CD4-positive, alpha-beta T cell (primary cell): ENCODE results near the gene WIPI1. TPM values are rescaled to one million over a fixed set of nuclear protein-coding genes. Genes with fewer than 3 reads are reported as not detected.

Experiments used
- ATAC-seq: fragments of 200-7000 bp; cut with Tn5 transposase; one replicate; pipeline ENCODE4 v1.10.0; 2022; ENCODE audit warnings: mild to moderate bottlenecking; ENCODE audit not compliant: poor library complexity
- CTCF ChIA-PET: fragments of 350-600 bp; sonication (Branson Sonifier 250); formaldehyde crosslinking; loops from one replicate; lab custom pipeline; 2021; ENCODE audit warnings: antibody characterized with exemption, inconsistent platforms; lab: Charles Lee
- POLR2A ChIA-PET: fragments of 350-600 bp; sonication (Branson Sonifier 250); formaldehyde crosslinking; loops from one replicate; lab custom pipeline; 2021; ENCODE audit warnings: antibody characterized with exemption, inconsistent platforms; lab: Charles Lee
- DNase-seq, 14 experiments: peaks; one replicate each; pipeline ENCODE4 v3.0.0-alpha.2; 2013 to 2020; ENCODE audit warnings: mixed read lengths in 2 of 14
- H3K27ac ChIP-seq, 2 donors: one replicate each; pipeline versions ENCODE4 v1.5.1 to v1.7.0; 2013; ENCODE audit warnings: low read length in 2 of 2, low read depth in 1 of 2, mild to moderate bottlenecking in 1 of 2
- H3K27me3 ChIP-seq, 2 experiments: 1 replicate in 1 of 2; 2 replicates in 1 of 2; pipeline versions ENCODE4 v1.6.1 to v1.7.0; 2013; ENCODE audit warnings: low read length in 2 of 2, control low read depth in 1 of 2, mild to moderate bottlenecking in 1 of 2, moderate library complexity in 1 of 2; ENCODE audit not compliant: insufficient read depth in 2 of 2, control insufficient read depth in 1 of 2
- H3K36me3 ChIP-seq: one replicate; pipeline ENCODE4 v1.6.1; 2013; ENCODE audit warnings: low read length, control low read depth; ENCODE audit not compliant: insufficient read depth
- H3K4me1 ChIP-seq: one replicate; pipeline ENCODE4 v1.6.1; 2013; ENCODE audit warnings: low read length, control low read depth; ENCODE audit not compliant: insufficient read depth
- H3K4me3 ChIP-seq: one replicate; pipeline ENCODE4 v1.5.1; 2013; ENCODE audit warnings: mild to moderate bottlenecking, low read length, moderate library complexity
- H3K9me3 ChIP-seq, 2 experiments: 1 replicate in 1 of 2; 2 replicates in 1 of 2; pipeline versions ENCODE4 v1.6.1 to v1.7.0; 2013; ENCODE audit warnings: low read length in 2 of 2, mild to moderate bottlenecking in 2 of 2, control low read depth in 1 of 2, moderate library complexity in 1 of 2; ENCODE audit not compliant: control insufficient read depth in 1 of 2, insufficient read depth in 1 of 2
- H3K27ac Mint-ChIP-seq: one replicate; pipeline ENCODE4 v1.8.0; 2020; ENCODE audit warnings: mixed read lengths
- H3K27me3 Mint-ChIP-seq: one replicate; pipeline ENCODE4 v1.8.0; 2021; ENCODE audit warnings: mixed read lengths
- H3K36me3 Mint-ChIP-seq: one replicate; pipeline ENCODE4 v1.8.0; 2021; ENCODE audit warnings: low read depth, mixed read lengths
- H3K4me1 Mint-ChIP-seq: one replicate; pipeline ENCODE4 v1.8.0; 2021; ENCODE audit warnings: low read depth, mixed read lengths
- H3K4me3 Mint-ChIP-seq: one replicate; pipeline ENCODE4 v1.8.0; 2020; ENCODE audit warnings: mild to moderate bottlenecking, mixed read lengths
- H3K9me3 Mint-ChIP-seq: one replicate; pipeline ENCODE4 v1.8.0; 2020; ENCODE audit warnings: mixed read lengths
- intact Hi-C, 2 experiments: fragments of 100-400 bp; cut with DNase I in 1 of 2; cut with micrococcal nuclease in 1 of 2; formaldehyde crosslinking; loops; one replicate each; pipeline versions ENCODE4 v1.15.1 to v1.9.0; 2023 to 2025; cut with DNase I, micrococcal nuclease
- total RNA-seq, 174 experiments: library from RNA in 2 of 174; stranded (reverse) in 2 of 174; gene quantifications; one replicate each; pipeline ENCODE4 v1.2.3 and lab custom pipeline; 2021 to 2026
- TF ChIP-seq, protein P1 (sequence below): fragments of 200-600 bp; IDR thresholded peaks from one replicate; pipeline ENCODE4 v1.8.0; 2022; ENCODE audit warnings: antibody characterized with exemption, mild to moderate bottlenecking

The WIPI1 gene
- total RNA-seq, 2 experiments from 2014 or later: 2.0 to 2.6 TPM

DNA sequence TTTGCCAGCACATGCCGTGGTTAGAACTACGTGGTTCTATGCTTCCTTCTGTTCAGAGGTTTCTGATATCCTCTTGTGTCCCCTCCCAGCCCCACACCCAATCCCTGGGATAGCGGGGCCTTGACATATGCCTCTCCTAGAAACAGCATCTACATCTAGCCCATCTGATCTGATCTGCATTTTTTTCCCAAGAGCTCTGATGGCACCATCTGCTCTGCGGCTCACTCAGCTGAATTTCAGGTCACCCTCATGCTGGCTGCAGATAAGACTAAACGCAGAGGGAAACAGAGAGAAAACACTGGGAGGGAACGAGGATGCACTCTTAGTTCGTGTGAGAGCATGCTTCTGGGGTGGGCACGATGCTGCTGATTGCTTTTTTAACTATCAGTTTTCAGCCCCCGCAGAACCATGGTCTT lies 10.7 kb downstream of the WIPI1 start:
- TF ChIP-seq, protein P1, sequence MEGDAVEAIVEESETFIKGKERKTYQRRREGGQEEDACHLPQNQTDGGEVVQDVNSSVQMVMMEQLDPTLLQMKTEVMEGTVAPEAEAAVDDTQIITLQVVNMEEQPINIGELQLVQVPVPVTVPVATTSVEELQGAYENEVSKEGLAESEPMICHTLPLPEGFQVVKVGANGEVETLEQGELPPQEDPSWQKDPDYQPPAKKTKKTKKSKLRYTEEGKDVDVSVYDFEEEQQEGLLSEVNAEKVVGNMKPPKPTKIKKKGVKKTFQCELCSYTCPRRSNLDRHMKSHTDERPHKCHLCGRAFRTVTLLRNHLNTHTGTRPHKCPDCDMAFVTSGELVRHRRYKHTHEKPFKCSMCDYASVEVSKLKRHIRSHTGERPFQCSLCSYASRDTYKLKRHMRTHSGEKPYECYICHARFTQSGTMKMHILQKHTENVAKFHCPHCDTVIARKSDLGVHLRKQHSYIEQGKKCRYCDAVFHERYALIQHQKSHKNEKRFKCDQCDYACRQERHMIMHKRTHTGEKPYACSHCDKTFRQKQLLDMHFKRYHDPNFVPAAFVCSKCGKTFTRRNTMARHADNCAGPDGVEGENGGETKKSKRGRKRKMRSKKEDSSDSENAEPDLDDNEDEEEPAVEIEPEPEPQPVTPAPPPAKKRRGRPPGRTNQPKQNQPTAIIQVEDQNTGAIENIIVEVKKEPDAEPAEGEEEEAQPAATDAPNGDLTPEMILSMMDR: no peak
- ATAC-seq (no peak), DNase-seq (no peak)
- peaks cover under 1% of the 10 kb centered on the region for H3K4me1 ChIP-seq
- H3K36me3 Mint-ChIP-seq: no peaks in the 10 kb centered on the region
- H3K4me3 ChIP-seq: no peak overlapping the region
- no peak overlapping the region for H3K27ac ChIP-seq
- no peak overlapping the region for H3K27ac Mint-ChIP-seq
- no peaks in the 10 kb centered on the region for H3K9me3 ChIP-seq
- ChIA-PET CTCF (no interaction called here), POLR2A (interaction anchor here (1.2 kb wide), 1 partner anchor 9 kb away, joined by 4 read pairs; no protein-coding TSS in a partner anchor)
- intact Hi-C loops: no loop called here
- peaks cover 11% of the 10 kb centered on the region for H3K36me3 ChIP-seq
- no peaks in the 10 kb centered on the region for H3K27me3 ChIP-seq
- no peaks in the 10 kb centered on the region for H3K9me3 Mint-ChIP-seq
- H3K4me3 Mint-ChIP-seq: no peak overlapping the region
- H3K27me3 Mint-ChIP-seq: no peaks in the 10 kb centered on the region
- H3K4me1 Mint-ChIP-seq: peaks cover 2% of the 10 kb centered on the region

DNA sequence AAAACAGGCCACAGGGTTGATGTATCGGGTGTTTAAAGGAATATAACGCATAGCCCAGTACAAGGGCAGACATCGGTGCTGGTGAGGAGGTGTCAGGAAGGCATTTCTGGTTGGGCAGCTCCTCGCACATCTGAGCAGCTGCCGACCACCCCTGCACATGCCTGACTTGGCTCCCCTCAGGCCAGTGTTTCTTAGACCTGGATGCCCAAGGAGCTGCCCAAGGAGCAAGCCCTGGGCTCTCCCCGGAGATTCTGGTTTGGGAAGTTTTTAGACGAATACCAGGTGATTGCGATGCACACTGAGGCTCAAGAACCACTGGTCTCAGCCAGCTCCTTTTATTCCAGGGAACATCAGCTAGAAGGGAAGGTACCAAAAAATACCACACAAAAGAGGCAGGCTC lies 11.6 kb downstream of the WIPI1 start:
- Mint-ChIP-seq H3K4me3 (no peak overlapping the region), H3K27me3 (no peaks in the 10 kb centered on the region), H3K4me1 (peaks cover 12% of the 10 kb centered on the region), H3K9me3 (no peaks in the 10 kb centered on the region), H3K27ac (no peak overlapping the region), H3K36me3 (no peaks in the 10 kb centered on the region)
- DNase-seq (no peak), ATAC-seq (no peak)
- H3K4me1 ChIP-seq: peaks cover 9% of the 10 kb centered on the region
- CTCF ChIA-PET: no interaction called here
- H3K27ac ChIP-seq: no peak overlapping the region
- no peaks in the 10 kb centered on the region for H3K27me3 ChIP-seq
- H3K9me3 ChIP-seq: no peaks in the 10 kb centered on the region
- H3K4me3 ChIP-seq: no peak overlapping the region
- TF ChIP-seq, protein P1: no peak
- intact Hi-C loops: no loop called here
- POLR2A ChIA-PET: no interaction called here
- peaks cover 8% of the 10 kb centered on the region for H3K36me3 ChIP-seq

DNA sequence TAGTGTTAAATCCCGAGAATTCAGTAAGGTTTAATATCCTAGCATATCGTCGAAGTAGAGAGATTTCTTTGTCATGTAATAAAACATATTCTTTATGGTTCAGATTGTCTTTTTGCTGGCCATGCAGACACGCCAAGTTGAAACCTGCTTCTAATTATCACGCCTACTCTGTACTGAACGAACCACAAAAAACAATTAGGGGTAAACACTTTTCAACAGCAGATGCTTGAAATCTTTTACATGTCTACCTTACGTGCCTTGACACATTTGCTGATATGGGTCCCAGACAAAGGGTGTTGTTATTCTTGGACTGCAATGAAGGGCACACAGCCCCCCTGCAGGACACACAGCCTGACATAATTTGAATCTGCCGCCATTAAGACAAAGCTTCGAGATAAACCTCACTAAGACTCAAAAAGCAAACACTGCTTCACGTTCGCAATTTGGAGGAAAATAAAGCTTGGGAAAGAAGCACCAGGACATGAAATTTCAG lies 13.3 kb downstream of the WIPI1 start:
- Histone ChIP-seq H3K36me3 (no peaks in the 10 kb centered on the region), H3K4me1 (peaks cover 9% of the 10 kb centered on the region), H3K9me3 (no peaks in the 10 kb centered on the region), H3K27ac (no peak overlapping the region), H3K4me3 (no peak overlapping the region), H3K27me3 (no peaks in the 10 kb centered on the region)
- TF ChIP-seq, protein P1: no peak
- H3K4me1 Mint-ChIP-seq: peaks cover 25% of the 10 kb centered on the region
- no peaks in the 10 kb centered on the region for H3K27me3 Mint-ChIP-seq
- ChIA-PET POLR2A (no interaction called here), CTCF (no interaction called here)
- no peak for ATAC-seq
- H3K36me3 Mint-ChIP-seq: no peaks in the 10 kb centered on the region
- H3K4me3 Mint-ChIP-seq: no peak overlapping the region
- no peak for DNase-seq
- intact Hi-C loops: loop anchor here in 1 of 2 experiments (5.0 kb wide), 1 partner anchor 53 kb away; no protein-coding TSS in a partner anchor
- H3K27ac Mint-ChIP-seq: no peak overlapping the region
- H3K9me3 Mint-ChIP-seq: no peaks in the 10 kb centered on the region
